ENCODE measurements around the gene YWHAE. TPM values are rescaled to one million over a fixed set of nuclear protein-coding genes. Genes with fewer than 3 reads are reported as not detected.
A peak's percentile ranks its signal among the peaks of the same experiment; 100 is the strongest.

The YWHAE gene
- total RNA-seq, 1 donor from 2014 or later, result 444 TPM

DNA sequence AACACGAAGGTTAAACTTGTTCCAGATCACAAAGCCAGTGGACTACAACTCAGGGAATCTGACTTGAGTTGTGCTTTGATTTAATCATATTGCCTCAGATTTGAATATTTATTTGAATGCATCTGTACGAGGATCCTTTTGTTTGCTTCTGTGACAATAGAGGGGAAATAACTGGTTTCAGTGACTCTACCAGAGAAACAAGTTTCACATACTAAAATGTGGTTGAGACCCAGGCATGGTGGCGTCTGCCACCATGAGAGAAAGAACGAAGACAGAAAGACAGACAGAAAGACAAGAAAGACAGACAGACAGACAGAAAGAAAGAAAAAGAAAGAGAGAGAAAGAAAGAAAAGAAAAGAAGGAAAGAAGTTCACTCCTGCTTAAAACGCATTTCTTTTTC is 24.0 kb downstream of the YWHAE start:
- H3K4me1 Mint-ChIP-seq (ENCODE audit: low read depth), result peaks cover 73% of the 10 kb centered on the region
- intact Hi-C loops (cut with micrococcal nuclease), result loop anchor here (1.0 kb wide), 1 partner anchor 11 kb away; no protein-coding TSS in a partner anchor
- DNase-seq (ENCODE audit: low spot score), result no peak

DNA sequence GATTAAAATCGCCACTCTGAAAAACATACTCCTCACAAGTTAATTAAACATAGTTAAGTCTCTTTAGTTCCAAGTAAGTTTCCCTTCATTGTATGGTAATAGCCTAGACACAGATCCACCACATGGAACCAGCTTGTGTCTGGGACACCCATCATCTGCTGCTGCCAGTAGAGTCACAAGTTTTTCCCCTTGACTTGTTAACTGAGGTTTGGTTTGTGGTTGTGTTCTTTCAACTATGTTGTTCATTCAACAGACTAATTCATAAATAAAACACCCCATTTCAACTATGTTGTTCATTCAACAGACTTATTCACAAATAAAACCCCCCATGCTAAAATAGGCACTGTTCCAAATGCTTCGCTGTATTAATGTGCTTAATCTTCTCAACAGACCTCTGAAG is 24.4 kb downstream of the YWHAE start:
- Mint-ChIP-seq H3K4me1 (ENCODE audit: low read depth) (peaks cover 69% of the 10 kb centered on the region), H3K27me3 (ENCODE audit: insufficient read depth) (no peaks in the 10 kb centered on the region), H3K9me3 (no peaks in the 10 kb centered on the region), H3K27ac (peak overlapping the region; percentile 79), H3K4me3 (peak overlapping the region; percentile 21), H3K36me3 (ENCODE audit: low read depth) (peaks cover 14% of the 10 kb centered on the region)
- intact Hi-C loops (cut with micrococcal nuclease), result loop anchor here (1.0 to 2.0 kb wide), 3 partner anchors 10 to 15 kb away; no protein-coding TSS in a partner anchor
- no peak for DNase-seq (ENCODE audit: low spot score)

More for the DNA sequence above, 24.0 kb downstream of the YWHAE start:
- Mint-ChIP-seq H3K9me3 (no peaks in the 10 kb centered on the region), H3K27ac (peak overlapping the region; percentile 79), H3K27me3 (ENCODE audit: insufficient read depth) (no peaks in the 10 kb centered on the region), H3K4me3 (peak overlapping the region; percentile 21), H3K36me3 (ENCODE audit: low read depth) (peaks cover 11% of the 10 kb centered on the region)

DNA sequence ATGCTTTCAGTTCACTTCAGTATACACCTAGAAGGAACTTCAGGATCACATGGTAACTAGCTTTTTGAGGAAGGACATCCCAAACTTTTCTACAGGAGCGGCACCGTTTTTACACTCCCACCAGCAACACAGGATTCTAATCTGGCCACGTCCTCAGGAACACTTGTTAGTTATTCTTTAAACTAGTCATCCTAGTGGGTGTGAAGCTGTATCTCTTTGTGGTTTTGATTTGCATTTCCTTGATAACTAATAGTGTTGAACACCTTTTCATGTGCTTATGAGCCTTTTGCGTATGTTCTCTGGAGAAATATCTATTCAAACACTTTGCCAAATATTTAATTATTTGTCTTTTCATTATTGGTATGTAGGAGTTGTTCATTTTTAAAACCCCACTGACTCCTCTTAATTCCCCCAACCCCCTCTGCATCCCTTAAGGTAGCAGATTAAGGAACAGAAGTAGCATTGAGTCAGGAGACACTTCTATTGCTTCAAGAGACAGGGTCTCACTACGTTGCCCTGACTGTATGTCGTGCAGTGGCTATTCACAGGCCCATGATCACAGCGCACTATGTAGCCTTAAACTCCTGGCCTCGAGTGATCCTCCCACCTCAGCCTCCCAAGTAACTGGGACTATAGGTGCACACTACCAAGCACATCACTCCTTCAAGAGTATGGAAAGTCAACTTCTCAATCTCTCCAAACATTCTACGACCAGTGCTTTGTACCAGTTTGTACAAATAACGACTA is 25.4 kb downstream of the YWHAE start:
- Mint-ChIP-seq H3K4me3 (peak overlapping the region; percentile 23), H3K4me1 (ENCODE audit: low read depth) (peaks cover 61% of the 10 kb centered on the region), H3K27ac (peak overlapping the region; percentile 53), H3K36me3 (ENCODE audit: low read depth) (peaks cover 13% of the 10 kb centered on the region), H3K9me3 (no peaks in the 10 kb centered on the region), H3K27me3 (ENCODE audit: insufficient read depth) (no peaks in the 10 kb centered on the region)
- intact Hi-C loops (cut with micrococcal nuclease), result loop anchor here (2.0 kb wide), 2 partner anchors 14 to 16 kb away; no protein-coding TSS in a partner anchor
- no peak for DNase-seq (ENCODE audit: low spot score)

DNA sequence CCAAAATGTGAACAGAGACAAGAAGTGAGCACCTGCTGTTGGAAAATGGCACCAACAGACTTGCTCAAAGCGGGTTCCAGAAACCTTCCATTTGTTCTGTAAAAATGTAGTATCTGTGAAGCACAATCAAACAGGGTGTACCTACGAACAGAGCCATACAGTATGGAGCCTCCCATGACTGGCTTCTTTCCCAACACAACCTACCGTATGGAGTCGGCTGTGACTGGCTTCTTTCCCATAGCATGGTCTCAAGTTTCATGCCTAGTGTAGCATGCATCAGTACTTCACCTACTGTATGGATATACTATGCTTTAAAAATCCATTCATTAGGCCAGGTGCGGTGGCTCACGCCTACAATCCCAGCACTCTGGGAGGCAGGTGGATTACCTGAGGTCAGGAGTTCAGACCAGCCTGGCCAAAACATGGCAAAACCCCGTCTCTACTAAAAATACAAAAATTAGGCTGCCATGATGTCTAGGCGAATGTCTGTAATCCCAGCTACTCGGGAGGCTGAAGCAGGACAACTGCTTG is 26.2 kb downstream of the YWHAE start:
- peaks cover 56% of the 10 kb centered on the region for H3K4me1 Mint-ChIP-seq (ENCODE audit: low read depth)
- H3K27ac Mint-ChIP-seq, result no peak overlapping the region
- no peak overlapping the region for H3K4me3 Mint-ChIP-seq
- no peaks in the 10 kb centered on the region for H3K9me3 Mint-ChIP-seq
- no peak for DNase-seq (ENCODE audit: low spot score)
- no peaks in the 10 kb centered on the region for H3K27me3 Mint-ChIP-seq (ENCODE audit: insufficient read depth)
- intact Hi-C loops (cut with micrococcal nuclease), result loop anchor here (2.0 kb wide), 2 partner anchors 13 to 17 kb away; no protein-coding TSS in a partner anchor
- peaks cover 15% of the 10 kb centered on the region for H3K36me3 Mint-ChIP-seq (ENCODE audit: low read depth)

DNA sequence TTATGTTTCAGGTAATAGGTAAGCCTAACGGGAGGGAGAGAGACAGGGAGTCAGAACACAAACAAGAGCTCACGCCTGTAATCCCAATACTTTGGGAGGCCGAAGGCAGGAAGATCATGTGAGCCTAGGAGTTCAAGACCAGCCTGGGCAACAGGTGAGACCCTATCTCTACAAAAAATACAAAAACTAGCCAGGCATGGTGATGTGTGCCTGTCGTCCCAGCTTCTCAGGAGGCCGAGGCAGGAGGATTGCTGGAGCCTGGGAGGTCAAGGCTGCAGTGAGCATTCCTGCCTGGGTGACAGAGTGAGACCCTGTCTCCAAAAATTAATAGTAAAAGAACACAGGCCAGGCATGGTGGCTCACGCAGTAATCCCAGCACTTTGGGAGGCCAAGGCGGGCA is 27.4 kb downstream of the YWHAE start:
- intact Hi-C loops (cut with micrococcal nuclease), result no loop called here
- Mint-ChIP-seq H3K27ac (no peak overlapping the region), H3K4me3 (no peak overlapping the region), H3K4me1 (ENCODE audit: low read depth) (peaks cover 45% of the 10 kb centered on the region), H3K27me3 (ENCODE audit: insufficient read depth) (no peaks in the 10 kb centered on the region), H3K9me3 (no peaks in the 10 kb centered on the region), H3K36me3 (ENCODE audit: low read depth) (peaks cover 15% of the 10 kb centered on the region)
- DNase-seq (ENCODE audit: low spot score), result no peak

DNA sequence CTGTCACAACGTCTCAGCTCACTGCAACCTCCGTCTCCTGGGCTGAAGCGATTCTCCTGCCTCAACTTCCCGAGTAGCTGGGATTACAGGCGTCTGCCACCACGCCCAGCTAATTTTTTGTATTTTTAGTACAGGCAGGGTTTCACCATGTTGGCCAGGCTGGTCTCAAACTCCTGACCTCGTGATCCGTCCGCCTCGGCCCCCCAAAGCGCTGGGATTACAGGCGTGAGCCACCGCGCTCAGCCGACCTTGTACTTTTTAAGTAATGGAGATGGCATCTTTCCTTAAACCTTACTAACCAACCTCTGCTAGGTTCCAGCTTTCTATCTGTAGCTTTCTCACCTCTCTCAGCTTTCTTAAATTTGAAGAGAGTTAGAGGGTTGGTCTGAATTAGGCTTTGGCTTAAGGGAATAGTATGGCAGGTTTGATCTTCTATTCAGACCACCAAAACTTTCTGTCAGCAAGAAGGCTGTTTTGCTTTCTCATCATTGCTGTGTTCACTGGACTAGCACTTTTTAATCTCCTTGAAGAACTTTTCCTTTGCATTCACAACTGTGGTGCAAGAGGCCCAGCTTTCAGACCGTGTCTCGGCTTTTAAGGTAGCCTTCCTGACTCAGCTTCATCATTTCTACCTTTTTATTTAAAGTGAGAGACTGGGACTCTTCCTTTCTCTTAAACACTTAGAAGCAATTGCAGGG is 28.0 kb downstream of the YWHAE start:
- no peak for DNase-seq (ENCODE audit: low spot score)
- intact Hi-C loops (cut with micrococcal nuclease), result no loop called here
- no peaks in the 10 kb centered on the region for H3K9me3 Mint-ChIP-seq
- no peaks in the 10 kb centered on the region for H3K27me3 Mint-ChIP-seq (ENCODE audit: insufficient read depth)
- H3K4me3 Mint-ChIP-seq, result no peak overlapping the region
- H3K36me3 Mint-ChIP-seq (ENCODE audit: low read depth), result peaks cover 17% of the 10 kb centered on the region
- H3K4me1 Mint-ChIP-seq (ENCODE audit: low read depth), result peaks cover 45% of the 10 kb centered on the region
- no peak overlapping the region for H3K27ac Mint-ChIP-seq

DNA sequence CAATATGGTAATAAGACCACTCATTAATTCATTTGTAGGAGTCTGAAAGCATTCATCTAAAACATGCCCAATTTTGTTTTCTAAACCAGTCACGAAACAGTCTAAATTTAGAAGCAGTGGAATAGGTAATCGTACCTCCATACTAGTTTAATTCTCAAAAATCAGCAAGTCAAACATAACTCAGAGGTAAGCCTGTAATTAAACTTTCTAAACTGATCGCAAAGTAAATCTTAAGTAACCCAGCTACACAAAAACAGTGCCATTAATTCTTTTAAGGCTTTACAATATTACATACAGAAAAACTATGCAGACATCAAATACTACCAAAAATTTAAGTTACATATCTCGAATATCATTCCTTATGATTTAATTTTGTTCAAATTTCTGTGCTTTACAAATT is 31.4 kb downstream of the YWHAE start:
- peaks cover 24% of the 10 kb centered on the region for H3K4me1 Mint-ChIP-seq (ENCODE audit: low read depth)
- no peak for DNase-seq (ENCODE audit: low spot score)
- no peak overlapping the region for H3K27ac Mint-ChIP-seq
- H3K9me3 Mint-ChIP-seq, result no peaks in the 10 kb centered on the region
- no peak overlapping the region for H3K4me3 Mint-ChIP-seq
- H3K36me3 Mint-ChIP-seq (ENCODE audit: low read depth), result peaks cover 23% of the 10 kb centered on the region
- H3K27me3 Mint-ChIP-seq (ENCODE audit: insufficient read depth), result no peaks in the 10 kb centered on the region
- intact Hi-C loops (cut with micrococcal nuclease), result loop anchor here (5.0 to 10.0 kb wide), 4 partner anchors 119 to 966 kb away; partner anchors contain the start of genes PITPNA, SGSM2, SLC43A2 and TSR1

DNA sequence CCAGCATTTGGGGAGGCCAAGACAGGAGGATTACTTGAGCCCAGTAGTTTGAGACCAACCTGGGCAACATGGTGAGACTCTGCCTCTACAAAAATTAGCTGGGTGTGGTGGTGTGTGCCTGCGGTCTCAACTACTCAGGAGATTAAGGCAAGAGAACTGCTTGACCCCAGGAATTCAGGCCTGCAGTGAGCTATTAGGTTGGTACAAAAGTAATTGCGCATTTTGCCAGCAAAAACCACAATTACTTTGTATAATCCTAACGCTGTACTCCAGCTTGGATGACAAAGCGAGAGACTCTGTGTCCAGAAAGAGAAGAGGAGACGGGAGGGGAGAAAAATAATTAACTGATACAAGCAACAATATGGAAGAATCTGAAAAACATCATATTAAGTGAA is 32.7 kb downstream of the YWHAE start:
- H3K27me3 Mint-ChIP-seq (ENCODE audit: insufficient read depth), result no peaks in the 10 kb centered on the region
- peaks cover 28% of the 10 kb centered on the region for H3K36me3 Mint-ChIP-seq (ENCODE audit: low read depth)
- H3K9me3 Mint-ChIP-seq, result no peaks in the 10 kb centered on the region
- peak overlapping the region; percentile 63 for H3K27ac Mint-ChIP-seq
- H3K4me3 Mint-ChIP-seq, result no peak overlapping the region
- H3K4me1 Mint-ChIP-seq (ENCODE audit: low read depth), result peaks cover 36% of the 10 kb centered on the region
- intact Hi-C loops (cut with micrococcal nuclease), result loop anchor here (5.0 to 10.0 kb wide), 4 partner anchors 120 to 967 kb away; partner anchors contain the start of genes PITPNA, SGSM2, SLC43A2 and TSR1
- DNase-seq (ENCODE audit: low spot score), result no peak

DNA sequence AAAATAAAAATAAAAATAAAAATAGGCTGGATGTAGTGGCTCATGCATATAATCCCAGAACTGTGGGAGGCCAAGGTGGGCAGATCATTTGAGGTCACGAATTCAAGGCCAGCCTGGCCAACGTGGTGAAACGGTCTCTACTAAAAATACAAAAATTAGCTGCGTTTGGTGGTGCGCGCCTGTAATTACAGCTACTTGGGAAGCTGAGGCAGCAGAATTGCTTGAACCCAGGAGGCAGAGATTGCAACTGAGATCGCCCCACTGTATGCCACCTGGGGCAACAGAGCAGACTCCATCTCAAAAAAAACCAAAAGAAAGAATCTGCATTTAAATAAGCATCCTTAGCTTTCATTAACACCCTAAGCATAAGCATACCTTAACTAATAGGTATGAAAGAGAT is 33.8 kb downstream of the YWHAE start:
- peaks cover 29% of the 10 kb centered on the region for H3K36me3 Mint-ChIP-seq (ENCODE audit: low read depth)
- DNase-seq (ENCODE audit: low spot score), result no peak
- no peak overlapping the region for H3K27ac Mint-ChIP-seq
- H3K4me3 Mint-ChIP-seq, result no peak overlapping the region
- no peaks in the 10 kb centered on the region for H3K9me3 Mint-ChIP-seq
- intact Hi-C loops (cut with micrococcal nuclease), result loop anchor here (5.0 to 10.0 kb wide), 4 partner anchors 121 to 969 kb away; partner anchors contain the start of genes PITPNA, SGSM2, SLC43A2 and TSR1
- no peaks in the 10 kb centered on the region for H3K27me3 Mint-ChIP-seq (ENCODE audit: insufficient read depth)
- peaks cover 42% of the 10 kb centered on the region for H3K4me1 Mint-ChIP-seq (ENCODE audit: low read depth)

DNA sequence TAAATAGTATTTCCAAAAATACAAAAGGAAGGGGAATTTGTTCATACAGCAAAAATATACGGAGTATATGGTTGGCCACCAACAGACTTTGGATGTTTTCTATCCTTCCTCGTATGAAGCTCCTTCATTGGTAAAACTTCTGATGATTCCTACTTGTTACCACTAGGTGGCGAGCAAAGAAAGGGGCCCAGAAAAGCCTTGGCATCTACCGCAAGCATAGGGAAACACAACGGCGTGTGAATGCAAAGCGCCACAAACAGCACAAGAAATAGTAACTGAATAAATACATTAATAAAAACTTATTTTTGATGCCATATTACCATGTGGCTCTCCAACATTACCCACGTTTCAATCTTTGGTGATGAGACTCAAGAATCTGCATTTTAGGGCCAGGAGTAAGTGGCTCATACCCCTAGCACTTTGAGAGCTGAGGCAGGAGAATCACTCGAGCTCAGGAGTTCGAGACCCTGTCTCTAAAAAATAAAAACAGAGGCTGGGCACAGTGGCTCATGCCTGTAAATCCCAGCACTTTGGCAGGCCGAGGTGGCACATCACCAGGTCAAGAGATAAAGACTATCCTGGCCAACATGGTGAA is 34.5 kb downstream of the YWHAE start:
- H3K4me1 Mint-ChIP-seq (ENCODE audit: low read depth), result peaks cover 47% of the 10 kb centered on the region

DNA sequence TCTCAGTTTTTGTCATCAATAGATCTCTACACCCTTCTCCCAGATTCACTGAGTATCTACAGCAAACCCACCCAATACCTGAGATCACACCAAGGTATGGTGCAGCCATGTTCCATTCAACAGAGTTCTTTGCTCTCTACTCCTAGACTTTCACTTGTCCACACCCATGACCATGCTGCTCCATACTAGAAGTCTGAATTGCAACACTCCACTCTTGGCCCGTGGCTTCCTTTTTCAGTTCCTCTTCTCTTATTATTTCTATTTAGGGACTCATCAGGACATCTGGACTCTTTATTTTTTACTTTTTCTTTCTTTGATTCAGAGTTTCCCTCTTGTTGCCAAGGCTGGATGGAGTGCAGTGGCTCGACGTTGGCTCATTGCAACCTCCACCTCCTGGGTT is 37.1 kb downstream of the YWHAE start:
- H3K4me1 Mint-ChIP-seq (ENCODE audit: low read depth), result peaks cover 50% of the 10 kb centered on the region

More for the DNA sequence above, 34.5 kb downstream of the YWHAE start:
- intact Hi-C loops (cut with micrococcal nuclease), result loop anchor here (1.0 to 10.0 kb wide), 8 partner anchors 11 to 969 kb away; partner anchors contain the start of genes PITPNA, SGSM2, SLC43A2 and TSR1
- Mint-ChIP-seq H3K4me3 (no peak overlapping the region), H3K36me3 (ENCODE audit: low read depth) (peaks cover 30% of the 10 kb centered on the region), H3K9me3 (no peaks in the 10 kb centered on the region), H3K27me3 (ENCODE audit: insufficient read depth) (no peaks in the 10 kb centered on the region), H3K27ac (no peak overlapping the region)
- DNase-seq (ENCODE audit: low spot score), result peak; percentile 48

DNA sequence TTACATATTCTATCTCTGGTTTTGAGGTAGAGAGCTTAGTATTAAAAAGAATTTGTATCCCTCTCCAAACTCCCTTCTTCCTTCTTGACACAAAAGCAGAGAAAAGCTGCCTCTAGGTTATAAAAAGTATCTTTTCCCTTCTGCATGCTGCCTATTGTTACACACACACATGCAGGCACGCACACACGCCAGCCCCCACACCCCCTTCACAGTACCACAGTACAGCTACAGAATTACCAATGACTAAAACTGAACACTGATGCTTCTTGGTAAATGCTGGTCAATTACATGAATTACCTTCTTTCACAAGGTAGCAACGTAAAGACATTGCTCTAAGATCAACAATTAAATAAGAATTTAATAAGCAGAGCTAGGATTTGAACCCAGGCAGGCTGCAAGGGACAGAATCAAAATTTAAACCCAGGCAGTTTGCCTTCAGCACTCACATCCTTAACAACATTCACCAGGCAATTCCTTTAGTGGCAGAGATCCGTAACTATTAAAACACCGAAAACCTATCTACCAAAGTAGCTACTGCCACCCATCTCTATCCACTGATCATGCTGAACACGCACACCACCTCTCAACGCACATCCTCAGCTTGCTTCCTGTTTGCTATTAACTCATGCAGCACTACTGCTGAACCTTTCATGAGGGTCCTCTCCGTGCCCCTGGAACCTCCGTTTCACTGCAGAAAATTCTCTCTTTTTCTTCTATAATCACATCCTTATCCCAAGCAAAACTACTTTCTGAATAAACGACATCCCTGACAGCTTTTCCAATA is 37.8 kb downstream of the YWHAE start:
- DNase-seq (ENCODE audit: low spot score), result no peak
- peak overlapping the region; percentile 11 for H3K4me3 Mint-ChIP-seq
- no peaks in the 10 kb centered on the region for H3K27me3 Mint-ChIP-seq (ENCODE audit: insufficient read depth)
- intact Hi-C loops (cut with micrococcal nuclease), result loop anchor here (10.0 kb wide), 1 partner anchor 973 kb away; the partner anchor contains the start of genes SGSM2 and TSR1
- peaks cover 33% of the 10 kb centered on the region for H3K36me3 Mint-ChIP-seq (ENCODE audit: low read depth)
- peaks cover 46% of the 10 kb centered on the region for H3K4me1 Mint-ChIP-seq (ENCODE audit: low read depth)
- no peaks in the 10 kb centered on the region for H3K9me3 Mint-ChIP-seq
- peak overlapping the region; percentile 73 for H3K27ac Mint-ChIP-seq

More for the DNA sequence above, 37.1 kb downstream of the YWHAE start:
- Mint-ChIP-seq H3K27me3 (ENCODE audit: insufficient read depth) (no peaks in the 10 kb centered on the region), H3K9me3 (no peaks in the 10 kb centered on the region), H3K36me3 (ENCODE audit: low read depth) (peaks cover 33% of the 10 kb centered on the region), H3K27ac (peak overlapping the region; percentile 73), H3K4me3 (peak overlapping the region; percentile 11)
- DNase-seq (ENCODE audit: low spot score), result no peak
- intact Hi-C loops (cut with micrococcal nuclease), result loop anchor here (10.0 kb wide), 1 partner anchor 972 kb away; the partner anchor contains the start of genes SGSM2 and TSR1

Data from activated T-helper 1 cell treated with anti-CD3 and anti-CD28 coated beads, Interleukin-12 subunit alpha, Interleukin-12 subunit beta, Interleukin-2, Interleukin-4 antibody, amounts not matched to agents 30 ng/mL and 10 ng/mL and 1 ng/mL, durations not matched to agents 14 hours and 24 hours and 36 hours (primary cell).